Measurements from ENCODE around the gene HGD. TPM values are rescaled to one million over a fixed set of nuclear protein-coding genes. Genes with fewer than 3 reads are reported as not detected.

The HGD gene
- polyA plus RNA-seq, 3 donors, result 0.29 to 0.38 TPM; not detected in 1

- Histone ChIP-seq H4K20me1 (ENCODE audit: insufficient read depth, low read length) (no peaks in the 10 kb centered on the region), H3K27ac (ENCODE audit: low read depth in 1 of 2, low read length in 2 of 2) (no peak overlapping the region), H3K9ac (ENCODE audit: insufficient read depth, low read length, poor library complexity, severe bottlenecking) (no peak overlapping the region), H3K9me3 (replicated peaks in 1 of 2; ENCODE audit: control insufficient read depth in 1 of 2, insufficient read depth in 1 of 2, low read length in 2 of 2) (peaks cover 0 to 6% of the 10 kb centered on the region in 2 donors), H2AFZ (ENCODE audit: insufficient read depth, low read depth, low read length, poor library complexity, severe bottlenecking) (no peak overlapping the region), H3K27me3 (ENCODE audit: control insufficient read depth in 2 of 2, insufficient read depth in 2 of 2, low read length in 2 of 2) (no peaks in the 10 kb centered on the region), H3K79me2 (ENCODE audit: insufficient read depth, low read length) (no peaks in the 10 kb centered on the region), H3K4me3 (replicated peaks in 1 of 3; ENCODE audit: low read depth in 2 of 3, low read length in 3 of 3) (no peak overlapping the region), H3K36me3 (replicated peaks in 1 of 2; ENCODE audit: control insufficient read depth in 1 of 2, insufficient read depth in 2 of 2, low read length in 2 of 2) (peaks cover 5 to 27% of the 10 kb centered on the region in 2 donors), H3K4me1 (ENCODE audit: control insufficient read depth in 1 of 2, insufficient read depth in 2 of 2, low read length in 2 of 2) (no peaks in the 10 kb centered on the region), H3K4me2 (replicated peaks; ENCODE audit: extremely low read depth, low read length, poor library complexity, severe bottlenecking) (no peak overlapping the region)
- no peak for DNase-seq
- TF ChIP-seq, protein P1, sequence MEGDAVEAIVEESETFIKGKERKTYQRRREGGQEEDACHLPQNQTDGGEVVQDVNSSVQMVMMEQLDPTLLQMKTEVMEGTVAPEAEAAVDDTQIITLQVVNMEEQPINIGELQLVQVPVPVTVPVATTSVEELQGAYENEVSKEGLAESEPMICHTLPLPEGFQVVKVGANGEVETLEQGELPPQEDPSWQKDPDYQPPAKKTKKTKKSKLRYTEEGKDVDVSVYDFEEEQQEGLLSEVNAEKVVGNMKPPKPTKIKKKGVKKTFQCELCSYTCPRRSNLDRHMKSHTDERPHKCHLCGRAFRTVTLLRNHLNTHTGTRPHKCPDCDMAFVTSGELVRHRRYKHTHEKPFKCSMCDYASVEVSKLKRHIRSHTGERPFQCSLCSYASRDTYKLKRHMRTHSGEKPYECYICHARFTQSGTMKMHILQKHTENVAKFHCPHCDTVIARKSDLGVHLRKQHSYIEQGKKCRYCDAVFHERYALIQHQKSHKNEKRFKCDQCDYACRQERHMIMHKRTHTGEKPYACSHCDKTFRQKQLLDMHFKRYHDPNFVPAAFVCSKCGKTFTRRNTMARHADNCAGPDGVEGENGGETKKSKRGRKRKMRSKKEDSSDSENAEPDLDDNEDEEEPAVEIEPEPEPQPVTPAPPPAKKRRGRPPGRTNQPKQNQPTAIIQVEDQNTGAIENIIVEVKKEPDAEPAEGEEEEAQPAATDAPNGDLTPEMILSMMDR (IDR thresholded peaks at IDR 0.05), result no peak
- H3K4me1 Mint-ChIP-seq, result no peaks in the 10 kb centered on the region
- H3K27ac Mint-ChIP-seq, result no peak overlapping the region
- H3K27me3 Mint-ChIP-seq (ENCODE audit: low read depth in 3 of 3), result no peaks in the 10 kb centered on the region
- WGBS (ENCODE audit: insufficient coverage), result 96% methylated on average over 4 of the region's 5 CpGs
- intact Hi-C loops (cut with micrococcal nuclease), result no loop called here
- H3K36me3 Mint-ChIP-seq, result peaks cover 31 to 38% of the 10 kb centered on the region in 2 donors
- H3K9me3 Mint-ChIP-seq, result peaks cover 1 to 8% (median 4%) of the 10 kb centered on the region in 7 donors
- no peak overlapping the region for H3K4me3 Mint-ChIP-seq
Measured at GRCh38 chr3:120705884-120706582, 24.0 kb upstream of the HGD start.

GRCh38 chr3:120699333-120699732 is 17.3 kb upstream of the HGD start:
- no peak overlapping the region for H3K4me3 Mint-ChIP-seq
- H3K9me3 Mint-ChIP-seq, result peaks cover 1 to 8% (median 4%) of the 10 kb centered on the region in 7 donors
- H3K27ac ChIP-seq (ENCODE audit: low read depth in 1 of 2, low read length in 2 of 2), result no peak overlapping the region
- no peaks in the 10 kb centered on the region for H3K4me1 Mint-ChIP-seq
- H3K27me3 ChIP-seq (ENCODE audit: control insufficient read depth in 2 of 2, insufficient read depth in 2 of 2, low read length in 2 of 2), result no peaks in the 10 kb centered on the region
- no peaks in the 10 kb centered on the region for H4K20me1 ChIP-seq (ENCODE audit: insufficient read depth, low read length)
- no peak overlapping the region for H3K4me2 ChIP-seq (replicated peaks; ENCODE audit: extremely low read depth, low read length, poor library complexity, severe bottlenecking)
- intact Hi-C loops (cut with micrococcal nuclease), result no loop called here
- no peak overlapping the region for H3K4me3 ChIP-seq (replicated peaks in 1 of 3; ENCODE audit: low read depth in 2 of 3, low read length in 3 of 3)
- DNase-seq, result no peak
- no peak overlapping the region for H3K9ac ChIP-seq (ENCODE audit: insufficient read depth, low read length, poor library complexity, severe bottlenecking)
- no peak overlapping the region for H2AFZ ChIP-seq (ENCODE audit: insufficient read depth, low read depth, low read length, poor library complexity, severe bottlenecking)
- peaks cover 5 to 41% of the 10 kb centered on the region in 2 donors for H3K36me3 ChIP-seq (replicated peaks in 1 of 2; ENCODE audit: control insufficient read depth in 1 of 2, insufficient read depth in 2 of 2, low read length in 2 of 2)
- H3K9me3 ChIP-seq (replicated peaks in 1 of 2; ENCODE audit: control insufficient read depth in 1 of 2, insufficient read depth in 1 of 2, low read length in 2 of 2), result peaks cover 0 to 6% of the 10 kb centered on the region in 2 donors
- H3K79me2 ChIP-seq (ENCODE audit: insufficient read depth, low read length), result no peaks in the 10 kb centered on the region
- TF ChIP-seq, protein P1 (IDR thresholded peaks at IDR 0.05), result no peak
- no peak overlapping the region for H3K27ac Mint-ChIP-seq
- H3K4me1 ChIP-seq (ENCODE audit: control insufficient read depth in 1 of 2, insufficient read depth in 2 of 2, low read length in 2 of 2), result no peaks in the 10 kb centered on the region
- H3K27me3 Mint-ChIP-seq (ENCODE audit: low read depth in 3 of 3), result no peaks in the 10 kb centered on the region
- 100% methylated on average over 1 of the region's 3 CpGs for WGBS (ENCODE audit: insufficient coverage)
- peaks cover 28 to 38% of the 10 kb centered on the region in 2 donors for H3K36me3 Mint-ChIP-seq

Data from CD14-positive monocyte (primary cell).